T-cell (primary cell): ENCODE results near the gene PDLIM1. TPM values are rescaled to one million over a fixed set of nuclear protein-coding genes. Genes with fewer than 3 reads are reported as not detected.

ENCODE experiments used
- ATAC-seq, 4 experiments: fragments of 200-7000 bp in 3 of 4; fragments of 150-1000 bp in 1 of 4; cut with Tn5 transposase; replicated peaks in 1 of 4; 1 replicate in 3 of 4; 2 replicates in 1 of 4; pipeline ENCODE4 v1.10.0; 2021; ENCODE audit warnings: moderate library complexity in 3 of 4, mild to moderate bottlenecking in 2 of 4, moderate number of reproducible peaks in 1 of 4
- CTCF ChIA-PET, 2 donors: fragments of 300-600 bp; sonication (Branson Sonifier 250); formaldehyde crosslinking; loops; one replicate each; lab custom pipeline; 2022; ENCODE audit warnings: antibody characterized with exemption in 2 of 2; lab: Charles Lee
- POLR2A ChIA-PET, 2 donors: fragments of 300-600 bp; sonication (Branson Sonifier 250); formaldehyde crosslinking; loops; one replicate each; lab custom pipeline; 2022; ENCODE audit warnings: antibody characterized with exemption in 2 of 2; lab: Charles Lee
- DNase-seq, 35 experiments: peaks; one replicate each; pipeline versions ENCODE4 v3.0.0 to v3.0.0-alpha.2; 2013 to 2023
- H3K27ac ChIP-seq: one replicate; pipeline ENCODE4 v1.5.1; 2013; ENCODE audit warnings: low read length
- H3K27me3 ChIP-seq, 2 experiments: replicated peaks in 1 of 2; 1 replicate in 1 of 2; 2 replicates in 1 of 2; pipeline versions ENCODE4 v1.6.1 to v1.7.0; 2013; ENCODE audit warnings: low read length in 1 of 2, mixed read lengths in 1 of 2; ENCODE audit not compliant: control insufficient read depth in 2 of 2, insufficient read depth in 2 of 2; ENCODE audit errors: extremely low read depth in 1 of 2
- H3K36me3 ChIP-seq, 2 donors: 1 replicate in 1 of 2; 2 replicates in 1 of 2; pipeline versions ENCODE4 v1.6.1 to v1.7.0; 2013; ENCODE audit warnings: low read length in 1 of 2; ENCODE audit not compliant: control insufficient read depth in 2 of 2, insufficient read depth in 1 of 2; ENCODE audit errors: extremely low read depth in 1 of 2
- H3K4me1 ChIP-seq, 2 experiments: 1 replicate in 1 of 2; 2 replicates in 1 of 2; pipeline versions ENCODE4 v1.6.1 to v1.7.0; 2013; ENCODE audit warnings: low read length in 2 of 2, mixed read lengths in 1 of 2; ENCODE audit not compliant: insufficient read depth in 2 of 2, control insufficient read depth in 1 of 2; ENCODE audit errors: extremely low read depth in 1 of 2
- H3K4me3 ChIP-seq, 2 donors: 1 replicate in 1 of 2; 2 replicates in 1 of 2; pipeline versions ENCODE4 v1.5.1 to v1.7.0; 2013; ENCODE audit warnings: mild to moderate bottlenecking in 2 of 2, low read length in 1 of 2, moderate library complexity in 1 of 2; ENCODE audit not compliant: control insufficient read depth in 1 of 2; ENCODE audit errors: extremely low read depth in 1 of 2
- H3K9me3 ChIP-seq: 2 replicates; pipeline ENCODE4 v1.7.0; 2013
- H3K27ac Mint-ChIP-seq, 2 donors: one replicate each; pipeline ENCODE4 v1.8.0; 2020 to 2021; ENCODE audit warnings: mild to moderate bottlenecking in 2 of 2, mixed read lengths in 2 of 2
- H3K27me3 Mint-ChIP-seq, 2 donors: one replicate each; pipeline ENCODE4 v1.8.0; 2021 to 2022; ENCODE audit warnings: mixed read lengths in 2 of 2
- H3K36me3 Mint-ChIP-seq: one replicate; pipeline ENCODE4 v1.8.0; 2021; ENCODE audit warnings: mixed read lengths
- H3K4me1 Mint-ChIP-seq, 3 donors: one replicate each; pipeline ENCODE4 v1.8.0; 2020 to 2022; ENCODE audit warnings: mixed read lengths in 3 of 3, mild to moderate bottlenecking in 1 of 3
- H3K4me3 Mint-ChIP-seq, 3 donors: one replicate each; pipeline ENCODE4 v1.8.0; 2020 to 2022; ENCODE audit warnings: mild to moderate bottlenecking in 3 of 3, mixed read lengths in 3 of 3, moderate library complexity in 3 of 3
- H3K9me3 Mint-ChIP-seq, 3 donors: one replicate each; pipeline ENCODE4 v1.8.0; 2020 to 2022; ENCODE audit warnings: mixed read lengths in 3 of 3
- WGBS: methylation state at CpG from one replicate; pipeline ENCODE4 v1.1.5; 2013; ENCODE audit warnings: missing lambda C conversion rate; ENCODE audit not compliant: insufficient coverage; 5-methylcytosine and 5-hydroxymethylcytosine counted together
- total RNA-seq, 35 experiments: library from RNA in 6 of 35; stranded (reverse) in 6 of 35; fragments of 120-200 nt in 1 of 35; gene quantifications; one replicate each; pipeline versions ENCODE4 v1.2.1 to v1.2.4 and lab custom pipeline; 2013 to 2026

The PDLIM1 gene
- total RNA-seq, 5 donors from 2014 or later (not counting 1 experiment from before 2014, with no cell fraction given) = 4.2 to 9.7 (median 5.3) TPM

DNA sequence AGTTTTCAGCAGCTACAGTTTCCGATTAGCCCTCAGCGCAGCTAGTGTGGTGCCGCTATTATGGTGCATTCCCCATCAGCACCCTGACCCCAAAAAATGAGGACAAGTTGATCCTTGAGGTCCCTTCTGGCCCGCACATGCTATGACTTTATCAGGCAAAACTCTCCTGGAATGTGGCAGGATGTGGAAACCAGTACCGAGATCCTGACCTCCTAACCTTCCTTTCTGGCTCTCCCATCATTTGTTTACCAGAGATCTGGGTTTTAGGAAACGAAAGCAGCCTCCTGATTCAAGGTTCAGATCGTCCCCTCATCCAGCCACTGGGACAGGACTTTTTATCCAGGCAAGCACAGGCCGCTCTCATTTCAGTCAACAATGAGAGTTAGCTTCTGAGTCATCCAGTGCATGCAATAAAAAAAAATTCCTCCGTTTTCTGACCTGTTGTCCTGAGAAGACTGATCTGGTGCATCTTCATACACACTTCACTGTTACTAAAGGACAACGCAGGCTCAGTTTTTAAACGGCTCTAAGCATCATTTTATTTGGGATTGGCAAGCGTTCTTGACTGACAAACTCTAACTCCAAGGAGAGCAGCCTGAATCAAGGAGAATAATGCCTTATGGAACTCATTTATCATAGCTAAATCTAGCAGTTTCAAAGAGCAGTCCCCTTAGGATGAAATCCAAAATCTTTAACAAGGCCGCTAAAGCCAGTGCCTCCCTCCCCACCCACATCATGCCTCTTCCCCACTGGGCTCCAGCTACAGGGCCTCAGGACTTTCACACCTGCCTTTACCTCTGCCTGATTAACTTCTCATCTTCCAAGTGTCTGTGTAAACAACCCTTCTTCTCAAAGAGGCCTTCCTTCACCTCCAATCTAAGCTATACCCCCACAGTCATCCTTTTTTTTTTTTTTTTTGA lies 17.1 kb downstream of the PDLIM1 start:
- H3K4me3 ChIP-seq = no peak overlapping the region
- peaks cover 0 to 2% of the 10 kb centered on the region in 2 experiments for H3K27me3 ChIP-seq
- H3K36me3 ChIP-seq = no peaks in the 10 kb centered on the region
- ATAC-seq = no peak
- WGBS = 82% methylated on average over 12 of the region's 13 CpGs
- H3K27ac Mint-ChIP-seq = no peak overlapping the region
- ChIA-PET CTCF (interaction anchor here in 1 of 2 donors (0.6 kb wide), 1 partner anchor 28 kb away, joined by 3 read pairs; no protein-coding TSS in a partner anchor), POLR2A (no interaction called here)
- H3K9me3 Mint-ChIP-seq = no peaks in the 10 kb centered on the region
- H3K4me1 Mint-ChIP-seq = peaks cover 0 to 2% (median 0%) of the 10 kb centered on the region in 3 donors
- no peaks in the 10 kb centered on the region for H3K9me3 ChIP-seq
- peaks cover 0 to 4% of the 10 kb centered on the region in 2 donors for H3K27me3 Mint-ChIP-seq
- no peaks in the 10 kb centered on the region for H3K4me1 ChIP-seq
- DNase-seq = no peak
- H3K4me3 Mint-ChIP-seq = no peak overlapping the region
- H3K36me3 Mint-ChIP-seq = no peaks in the 10 kb centered on the region
- H3K27ac ChIP-seq = no peak overlapping the region

GRCh38 chr10:95268438-95268837 lies 22.4 kb downstream of the PDLIM1 start:
- Mint-ChIP-seq H3K9me3 (no peaks in the 10 kb centered on the region), H3K4me3 (no peak overlapping the region), H3K4me1 (peaks cover 0 to 5% (median 0%) of the 10 kb centered on the region in 3 donors), H3K36me3 (no peaks in the 10 kb centered on the region), H3K27ac (no peak overlapping the region), H3K27me3 (peaks cover 0 to 4% of the 10 kb centered on the region in 2 donors)
- 93% methylated on average over 10 of the region's 12 CpGs for WGBS
- peaks cover 0 to 4% of the 10 kb centered on the region in 2 experiments for H3K27me3 ChIP-seq
- H3K27ac ChIP-seq = no peak overlapping the region
- no peaks in the 10 kb centered on the region for H3K9me3 ChIP-seq
- no peak overlapping the region for H3K4me3 ChIP-seq
- no peaks in the 10 kb centered on the region for H3K36me3 ChIP-seq
- CTCF ChIA-PET = no interaction called here
- POLR2A ChIA-PET = no interaction called here
- H3K4me1 ChIP-seq = no peaks in the 10 kb centered on the region
- ATAC-seq (no peak), DNase-seq (no peak)

DNA sequence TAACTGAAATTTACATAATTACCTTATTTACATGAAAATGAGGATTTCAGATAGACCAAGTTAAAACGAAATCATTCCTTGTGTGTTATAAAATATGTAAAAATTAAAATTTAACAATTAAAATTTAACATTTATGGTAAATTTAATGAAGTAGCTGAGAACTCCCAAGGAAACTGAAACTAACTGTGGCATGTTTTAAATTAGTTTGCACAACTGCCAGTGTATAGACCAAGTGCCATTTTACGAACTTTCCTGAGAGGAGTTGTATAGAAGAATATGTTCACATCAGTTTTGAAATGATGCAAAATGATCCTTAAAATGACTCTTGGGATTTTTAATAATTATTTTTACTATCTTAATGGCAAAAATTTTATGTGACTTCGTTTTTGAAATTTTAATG lies 23.6 kb downstream of the PDLIM1 start:
- H3K4me3 ChIP-seq = no peak overlapping the region
- no peaks in the 10 kb centered on the region for H3K36me3 ChIP-seq
- no peak overlapping the region for H3K4me3 Mint-ChIP-seq
- no CpG with 5 or more reads among the region's 3 CpGs for WGBS
- POLR2A ChIA-PET = no interaction called here
- H3K27ac ChIP-seq = no peak overlapping the region
- H3K36me3 Mint-ChIP-seq = peaks cover 3% of the 10 kb centered on the region
- H3K27me3 ChIP-seq = peaks cover 0 to 4% of the 10 kb centered on the region in 2 experiments
- no peaks in the 10 kb centered on the region for H3K9me3 Mint-ChIP-seq
- CTCF ChIA-PET = no interaction called here
- DNase-seq (no peak), ATAC-seq (no peak)
- H3K4me1 ChIP-seq = no peaks in the 10 kb centered on the region
- H3K27ac Mint-ChIP-seq = no peak overlapping the region
- H3K4me1 Mint-ChIP-seq = peaks cover 0 to 5% (median 0%) of the 10 kb centered on the region in 3 donors
- H3K27me3 Mint-ChIP-seq = peaks cover 0 to 4% of the 10 kb centered on the region in 2 donors
- H3K9me3 ChIP-seq = no peaks in the 10 kb centered on the region

DNA sequence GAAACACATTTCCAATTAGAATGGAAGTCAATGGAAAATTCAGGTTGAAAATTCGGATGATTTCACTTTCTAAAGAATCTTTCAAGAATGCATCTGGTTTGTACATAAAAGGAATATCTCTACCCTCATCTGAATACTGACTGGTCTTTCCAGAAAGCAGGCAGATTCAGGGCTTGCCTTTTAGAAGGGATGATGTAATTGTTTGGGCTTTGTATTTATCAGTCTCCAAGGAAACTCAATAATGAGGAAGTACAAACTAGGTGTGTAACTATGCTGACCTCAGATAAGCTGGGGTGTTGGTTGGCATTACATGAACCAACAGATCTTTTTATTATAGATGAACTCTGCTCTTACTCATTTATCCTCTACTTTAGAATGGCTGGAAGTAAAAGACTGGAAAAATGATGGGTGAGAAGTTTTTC lies 24.1 kb downstream of the PDLIM1 start:
- Histone ChIP-seq H3K27me3 (peaks cover 0 to 4% of the 10 kb centered on the region in 2 experiments), H3K27ac (no peak overlapping the region), H3K4me3 (no peak overlapping the region), H3K36me3 (no peaks in the 10 kb centered on the region), H3K9me3 (no peaks in the 10 kb centered on the region), H3K4me1 (no peaks in the 10 kb centered on the region)
- no peak overlapping the region for H3K4me3 Mint-ChIP-seq
- peaks cover 0 to 5% (median 0%) of the 10 kb centered on the region in 3 donors for H3K4me1 Mint-ChIP-seq
- no peak overlapping the region for H3K27ac Mint-ChIP-seq
- no peaks in the 10 kb centered on the region for H3K9me3 Mint-ChIP-seq
- DNase-seq (peak in 1 of 35 experiments; percentile 16), ATAC-seq (peak in 1 of 4 experiments; percentile 47)
- CTCF ChIA-PET = no interaction called here
- POLR2A ChIA-PET = no interaction called here
- WGBS = no CpG with 5 or more reads among the region's 1 CpG
- peaks cover 3% of the 10 kb centered on the region for H3K36me3 Mint-ChIP-seq
- peaks cover 0 to 4% of the 10 kb centered on the region in 2 donors for H3K27me3 Mint-ChIP-seq

DNA sequence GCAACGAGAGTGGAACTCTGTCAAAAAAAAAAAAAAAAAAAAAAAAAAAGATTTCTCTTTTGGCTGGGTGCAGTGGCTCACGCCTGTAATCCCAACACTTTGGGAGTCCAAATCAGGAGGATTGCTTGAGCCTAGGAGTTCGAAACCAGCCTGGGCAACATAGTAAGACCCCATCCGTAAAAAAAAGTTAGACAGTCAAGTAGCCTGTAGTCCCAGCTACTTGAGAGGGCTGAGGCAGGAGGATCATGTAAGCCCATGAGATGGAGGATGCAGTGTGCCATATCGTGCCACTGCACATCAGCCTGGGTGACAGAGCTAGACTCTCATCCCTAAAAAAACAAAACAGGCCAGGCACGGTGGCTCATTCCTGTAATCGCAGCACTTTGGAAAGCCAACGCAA lies 25.2 kb downstream of the PDLIM1 start:
- H3K9me3 Mint-ChIP-seq = no peaks in the 10 kb centered on the region
- ChIA-PET POLR2A (no interaction called here), CTCF (no interaction called here)
- peaks cover 0 to 5% (median 0%) of the 10 kb centered on the region in 3 donors for H3K4me1 Mint-ChIP-seq
- no peak for ATAC-seq
- no peaks in the 10 kb centered on the region for H3K4me1 ChIP-seq
- no peak for DNase-seq
- H3K27me3 ChIP-seq = peaks cover 0 to 4% of the 10 kb centered on the region in 2 experiments
- H3K27ac ChIP-seq = no peak overlapping the region
- WGBS = 98% methylated on average over 7 of the region's 8 CpGs
- H3K4me3 Mint-ChIP-seq = no peak overlapping the region
- peaks cover 0 to 4% of the 10 kb centered on the region in 2 donors for H3K27me3 Mint-ChIP-seq
- no peaks in the 10 kb centered on the region for H3K9me3 ChIP-seq
- peaks cover 3% of the 10 kb centered on the region for H3K36me3 Mint-ChIP-seq
- H3K27ac Mint-ChIP-seq = no peak overlapping the region
- H3K36me3 ChIP-seq = no peaks in the 10 kb centered on the region
- H3K4me3 ChIP-seq = no peak overlapping the region

GRCh38 chr10:95264227-95265051 lies 26.4 kb downstream of the PDLIM1 start:
- Histone ChIP-seq H3K27ac (no peak overlapping the region), H3K36me3 (no peaks in the 10 kb centered on the region), H3K4me1 (no peaks in the 10 kb centered on the region), H3K4me3 (no peak overlapping the region), H3K9me3 (no peaks in the 10 kb centered on the region), H3K27me3 (peaks cover 0 to 4% of the 10 kb centered on the region in 2 experiments)
- 67% methylated on average over 3 of the region's 6 CpGs for WGBS
- Mint-ChIP-seq H3K27ac (no peak overlapping the region), H3K4me1 (peaks cover 0 to 5% (median 0%) of the 10 kb centered on the region in 3 donors), H3K4me3 (no peak overlapping the region), H3K27me3 (peaks cover 0 to 4% of the 10 kb centered on the region in 2 donors), H3K36me3 (peaks cover 3% of the 10 kb centered on the region), H3K9me3 (no peaks in the 10 kb centered on the region)
- ChIA-PET POLR2A (no interaction called here), CTCF (interaction anchor here in 1 of 2 donors (0.5 kb wide), 1 partner anchor 22 kb away, joined by 6 read pairs; no protein-coding TSS in a partner anchor)
- DNase-seq = no peak
- no peak for ATAC-seq
